ENCODE measurements around the gene ZNF83.

ZNF83 gene

GRCh38 chr19:52566588-52566987, 71.6 kb downstream of the ZNF83 start:
- peaks cover 18% of the 10 kb centered on the region for H3K9me3 Mint-ChIP-seq
- H3K36me3 Mint-ChIP-seq = peaks cover 52% of the 10 kb centered on the region
- no peaks in the 10 kb centered on the region for H3K27me3 Mint-ChIP-seq
- no peak for ATAC-seq
- H3K4me1 Mint-ChIP-seq = peaks cover 19% of the 10 kb centered on the region
- no peak overlapping the region for H3K4me3 Mint-ChIP-seq
- H3K27ac Mint-ChIP-seq = no peak overlapping the region

GRCh38 chr19:52566121-52566520, 72.0 kb downstream of the ZNF83 start:
- H3K4me3 Mint-ChIP-seq = no peak overlapping the region
- no peak for ATAC-seq
- no peaks in the 10 kb centered on the region for H3K27me3 Mint-ChIP-seq
- H3K4me1 Mint-ChIP-seq = peaks cover 15% of the 10 kb centered on the region
- no peak overlapping the region for H3K27ac Mint-ChIP-seq
- H3K9me3 Mint-ChIP-seq = peaks cover 18% of the 10 kb centered on the region
- H3K36me3 Mint-ChIP-seq = peaks cover 52% of the 10 kb centered on the region

All from stimulated activated memory B cell treated with anti-CD40 and anti-IgM and Interleukin-4, amounts not matched to agents 10 μg/mL and 1 μg/mL and 100 μg/mL, for 72 hours (primary cell).